Fibroblast of skin of abdomen (primary cell): ENCODE data around the gene GORAB.

Experiments used
- DNase-seq: peaks from one replicate; pipeline ENCODE4 v3.0.0-alpha.2; 2013

Gene GORAB

GRCh38 chr1:170538687-170539086 is 6.7 kb downstream of the GORAB start:
- no peak for DNase-seq

- DNase-seq: no peak
Measured at GRCh38 chr1:170539154-170539553, 7.2 kb downstream of the GORAB start.

GRCh38 chr1:170544624-170545023 is 12.7 kb downstream of the GORAB start:
- DNase-seq: no peak

GRCh38 chr1:170545476-170545875 is 13.5 kb downstream of the GORAB start:
- DNase-seq: peak; percentile 92

GRCh38 chr1:170547255-170547654 is 15.3 kb downstream of the GORAB start:
- DNase-seq: no peak

- no peak for DNase-seq
Measured at GRCh38 chr1:170548497-170548896, 16.5 kb downstream of the GORAB start.

GRCh38 chr1:170555370-170555769 is 23.4 kb downstream of the GORAB start:
- DNase-seq: peak; percentile 62

GRCh38 chr1:170556917-170557316 is 25.0 kb downstream of the GORAB start:
- peak; percentile 72 for DNase-seq

- peak; percentile 56 for DNase-seq
Measured at GRCh38 chr1:170558731-170559130, 26.8 kb downstream of the GORAB start.

GRCh38 chr1:170559166-170559565 is 27.2 kb downstream of the GORAB start:
- DNase-seq: no peak

- DNase-seq: no peak
Measured at GRCh38 chr1:170560681-170561285, 28.8 kb downstream of the GORAB start.

GRCh38 chr1:170562646-170563338 is 30.8 kb downstream of the GORAB start:
- DNase-seq: peak; percentile 91

GRCh38 chr1:170567214-170567613 is 35.2 kb downstream of the GORAB start:
- no peak for DNase-seq

GRCh38 chr1:170568197-170568596 is 36.2 kb downstream of the GORAB start:
- no peak for DNase-seq

- DNase-seq: no peak
Measured at GRCh38 chr1:170576980-170577379, 45.0 kb downstream of the GORAB start.

- DNase-seq: peak; percentile 48
Measured at GRCh38 chr1:170578359-170578758, 46.4 kb downstream of the GORAB start.

GRCh38 chr1:170580636-170581440 is 48.9 kb downstream of the GORAB start:
- no peak for DNase-seq

- no peak for DNase-seq
Measured at GRCh38 chr1:170583186-170583585, 51.2 kb downstream of the GORAB start.

- DNase-seq: peak; percentile 87
Measured at GRCh38 chr1:170586321-170587252, 54.6 kb downstream of the GORAB start.

GRCh38 chr1:170587253-170587593 is 55.3 kb downstream of the GORAB start:
- DNase-seq: no peak

- DNase-seq: no peak
Measured at GRCh38 chr1:170590921-170591705, 59.1 kb downstream of the GORAB start.
